Activated gamma-delta T cell treated with anti-CD3 and anti-CD28 coated beads, Interleukin-2, amount 50 U/mL, for 16 hours (primary cell): ENCODE results near the gene ZNF563.

Source experiments
- DNase-seq: peaks from one replicate; pipeline ENCODE4 v3.0.0-alpha.2; 2020; ENCODE audit warnings: low read depth

The ZNF563 gene

DNA sequence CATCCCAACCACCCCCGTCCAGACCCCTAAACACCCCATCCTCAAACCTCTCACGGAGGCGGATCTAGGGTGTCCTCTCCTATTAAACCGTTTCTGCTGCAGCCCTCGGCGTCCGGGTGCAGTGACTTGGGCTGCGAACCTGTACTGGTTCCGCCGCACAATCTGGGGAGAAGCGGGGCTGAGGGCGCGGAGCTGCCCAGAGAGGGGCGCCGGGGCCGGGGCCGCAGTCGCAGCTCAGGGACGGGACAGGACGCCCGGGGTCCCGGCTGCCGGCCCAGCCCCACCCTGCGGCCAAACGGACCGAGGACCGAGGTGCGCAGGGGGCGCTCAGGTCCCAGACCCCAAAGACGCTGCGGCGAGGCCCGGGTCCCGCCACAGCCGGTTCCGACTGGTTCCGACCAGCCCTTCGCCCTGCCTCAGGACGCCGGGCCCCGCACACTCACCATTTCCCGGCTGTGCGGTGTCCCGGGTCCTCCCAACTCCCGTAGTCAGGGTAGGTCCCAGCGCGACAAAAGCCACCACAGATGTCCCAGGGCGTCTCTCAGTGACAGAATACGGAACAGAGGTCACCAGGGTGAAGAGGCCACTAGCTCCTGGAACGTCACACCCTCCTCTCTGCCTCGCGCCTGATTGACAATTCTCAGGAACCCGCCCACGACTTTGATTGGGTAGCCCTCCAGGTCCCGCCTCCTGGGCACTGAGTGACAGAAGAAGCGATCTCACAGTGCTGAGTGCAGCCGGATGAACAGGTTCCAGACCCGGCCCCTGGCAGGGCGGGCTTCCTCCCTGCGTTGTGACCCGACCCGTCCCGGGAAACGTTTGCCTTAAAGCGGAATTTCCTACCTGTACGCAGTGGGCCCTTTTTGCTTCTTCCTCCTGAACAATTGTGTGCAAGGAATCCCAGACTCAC is 38.9 kb downstream of the ZNF563 start, which contains the start of gene ZNF44:
Gene ZNF44, minus strand, starts transcription at position 635 of the 910 bp plus-strand sequence. Its CDS starts 189 bp downstream, at position 446.
- peak; percentile 93 for DNase-seq

DNA sequence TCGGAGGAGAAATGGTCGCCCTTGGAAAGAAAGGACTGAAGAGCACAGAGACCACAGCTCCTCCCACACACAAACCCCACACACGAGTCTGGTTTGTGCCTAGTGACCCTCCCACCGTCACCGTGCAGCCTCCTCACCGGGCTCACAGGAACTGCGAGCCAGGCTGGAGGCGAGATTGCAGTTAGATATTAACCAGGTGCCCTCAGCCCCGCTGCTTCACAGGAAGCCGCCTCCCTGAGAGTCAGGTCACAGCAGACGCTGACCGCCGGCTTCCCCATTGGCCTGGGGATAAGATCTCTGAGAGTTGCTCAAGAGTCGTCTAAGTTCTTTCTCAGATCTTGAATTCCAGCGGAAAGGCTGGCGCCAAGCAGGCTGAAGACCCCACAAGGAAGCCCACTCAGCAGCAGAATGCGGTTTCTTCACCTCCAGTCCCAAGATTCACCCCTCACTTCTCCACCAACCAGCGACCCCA is 39.6 kb downstream of the ZNF563 start:
- peak; percentile 25 for DNase-seq

DNA sequence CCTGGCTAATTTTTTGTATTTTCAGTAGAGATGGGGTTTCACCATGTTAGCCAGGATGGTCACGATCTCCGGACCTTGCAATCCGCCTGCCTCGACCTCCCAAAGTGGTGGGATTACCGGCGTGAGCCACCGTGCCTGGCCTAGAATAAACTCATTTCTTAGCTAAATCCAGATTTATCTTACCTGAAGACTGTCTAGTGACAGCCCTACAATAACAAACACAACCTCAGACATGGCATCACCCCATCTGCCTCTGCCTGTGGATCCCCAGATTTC is 43.7 kb downstream of the ZNF563 start:
- DNase-seq, result no peak

DNA sequence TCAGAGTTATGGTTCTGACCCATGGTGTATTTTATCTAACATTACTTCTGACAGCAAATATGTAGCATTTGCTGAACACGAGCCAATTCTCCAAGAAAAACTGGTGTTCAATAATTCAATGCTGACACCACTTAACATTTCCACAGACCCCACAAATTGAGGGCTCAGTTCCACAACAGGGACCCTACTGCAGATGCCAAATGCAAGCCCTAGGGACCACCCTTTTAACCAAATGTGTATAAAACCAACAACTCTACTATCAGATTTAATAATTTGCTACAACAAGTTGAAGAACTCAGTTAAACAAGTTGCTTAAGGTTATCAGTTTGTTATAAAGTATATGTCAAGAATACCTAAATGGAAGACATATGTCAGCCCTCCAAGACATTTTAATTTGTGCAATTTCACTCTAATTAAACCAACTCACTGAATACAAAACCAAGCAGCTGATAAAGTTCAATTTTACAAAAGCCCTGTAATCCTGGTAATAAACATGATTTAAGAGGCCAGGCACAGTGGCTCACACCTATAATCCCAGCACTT is 45.4 kb downstream of the ZNF563 start:
- no peak for DNase-seq

DNA sequence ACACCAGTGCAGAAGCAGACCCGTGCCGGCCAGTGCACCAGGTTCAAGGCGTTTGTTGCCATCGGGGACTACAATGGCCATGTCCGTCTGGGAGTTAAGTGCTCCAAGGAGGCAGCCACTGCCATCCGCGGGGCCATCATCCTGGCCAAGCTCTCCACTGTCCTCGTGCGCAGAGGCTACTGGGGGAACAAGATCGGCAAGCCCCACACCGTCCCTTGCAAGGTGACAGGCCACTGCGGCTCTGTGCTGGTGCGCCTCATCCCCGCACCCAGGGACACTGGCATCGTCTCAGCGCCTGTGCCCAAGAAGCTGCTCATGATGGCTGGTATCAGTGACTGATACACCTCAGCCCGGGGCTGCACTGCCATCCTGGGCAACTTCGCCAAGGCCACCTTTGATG is 48.8 kb downstream of the ZNF563 start:
- no peak for DNase-seq

DNA sequence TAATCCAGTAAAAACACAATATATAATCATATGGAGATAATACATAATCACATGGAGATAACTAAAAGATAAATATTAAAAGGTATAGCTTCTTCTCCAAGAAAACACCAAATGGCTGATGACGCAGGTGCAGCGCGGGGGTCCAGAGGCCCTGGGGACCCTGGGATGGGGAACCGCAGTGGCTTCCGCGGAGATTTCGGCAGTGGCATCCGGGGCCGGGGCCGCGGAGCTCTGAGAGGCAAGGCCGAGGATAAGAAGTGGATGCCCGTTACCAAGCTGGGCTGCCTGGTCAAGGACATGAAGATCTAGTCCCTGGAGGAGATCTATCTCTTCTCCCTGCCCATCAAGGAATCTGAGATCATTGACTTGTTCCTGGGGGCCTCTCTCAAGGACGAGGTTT is 49.2 kb downstream of the ZNF563 start:
- DNase-seq, result no peak

DNA sequence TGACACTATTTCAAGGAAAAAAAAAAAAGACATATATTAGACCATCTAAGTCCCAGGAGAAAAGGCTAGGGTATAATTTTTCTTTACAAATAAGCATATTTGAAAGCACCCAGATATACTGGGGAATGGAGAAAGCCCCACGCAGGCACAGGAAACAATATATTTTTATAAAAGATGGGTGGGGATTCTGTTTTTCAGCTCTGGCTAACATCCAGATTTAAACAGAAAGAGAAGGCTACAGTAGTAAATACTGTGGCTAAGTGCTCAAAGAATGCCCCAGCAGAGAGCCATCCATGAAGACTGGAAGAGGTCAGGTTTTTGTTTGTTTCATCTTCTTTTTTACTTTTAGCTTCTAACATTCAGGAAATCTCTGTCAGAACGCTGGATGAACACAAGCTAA is 54.7 kb downstream of the ZNF563 start:
- no peak for DNase-seq

DNA sequence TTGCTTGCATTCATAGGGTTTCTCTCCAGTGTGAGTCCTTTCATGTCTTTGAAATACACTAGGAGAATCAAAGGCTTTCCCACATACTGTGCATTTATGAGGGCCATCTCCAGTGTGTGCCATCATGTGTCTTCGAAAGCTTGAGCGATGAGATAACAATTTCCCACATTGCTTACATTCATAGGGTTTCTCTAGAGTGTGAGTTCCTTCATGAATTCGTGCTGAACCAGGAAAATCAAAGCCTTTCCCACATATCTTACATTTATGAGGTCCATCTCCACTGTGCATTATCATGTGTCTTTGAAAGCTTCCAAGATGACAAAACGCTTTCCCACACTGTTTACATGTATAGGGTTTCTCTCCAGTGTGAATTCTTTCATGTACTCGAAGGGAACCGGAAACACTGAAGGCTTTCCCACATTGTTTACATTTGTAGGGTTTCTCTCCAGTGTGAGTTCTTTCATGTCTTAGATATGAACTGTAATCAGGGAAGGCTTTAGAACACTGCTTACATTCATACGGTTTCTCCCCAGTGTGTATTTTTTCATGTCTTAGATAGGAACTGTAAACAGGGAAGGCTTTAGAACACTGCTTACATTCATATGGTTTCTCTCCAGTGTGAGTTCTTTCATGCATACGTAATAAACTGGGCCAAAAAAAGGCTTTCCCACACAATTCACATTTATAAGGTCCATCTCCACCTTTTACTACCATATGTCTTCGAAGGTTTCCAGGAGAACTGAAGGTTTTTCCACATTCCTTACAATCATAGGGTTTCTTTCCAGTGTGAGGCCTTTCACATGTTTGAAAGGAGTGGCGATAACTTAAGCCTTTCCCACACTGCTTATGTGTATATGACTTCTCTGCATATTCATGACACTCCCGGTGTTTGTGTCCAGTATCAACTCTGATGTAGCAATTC is 60.2 kb downstream of the ZNF563 start:
- DNase-seq, result no peak

DNA sequence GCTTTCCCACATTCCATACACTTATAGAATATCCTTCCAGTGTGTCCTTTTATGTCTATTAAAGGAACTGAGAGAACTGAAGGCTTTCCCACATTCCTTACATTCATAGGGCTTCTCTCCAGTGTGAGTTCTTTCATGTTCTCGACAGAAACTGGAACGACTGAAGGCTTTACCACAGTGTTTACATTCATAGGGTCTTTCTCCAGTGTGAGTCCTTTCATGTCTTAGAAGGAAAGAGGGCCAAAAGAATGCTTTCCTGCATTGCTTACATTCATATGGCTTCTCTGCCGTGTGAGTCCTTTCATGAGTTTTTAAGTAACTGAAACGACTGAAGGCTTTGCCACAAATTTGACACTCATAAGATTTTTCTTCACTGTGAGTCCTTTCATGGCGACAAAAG is 61.0 kb downstream of the ZNF563 start:
- no peak for DNase-seq

DNA sequence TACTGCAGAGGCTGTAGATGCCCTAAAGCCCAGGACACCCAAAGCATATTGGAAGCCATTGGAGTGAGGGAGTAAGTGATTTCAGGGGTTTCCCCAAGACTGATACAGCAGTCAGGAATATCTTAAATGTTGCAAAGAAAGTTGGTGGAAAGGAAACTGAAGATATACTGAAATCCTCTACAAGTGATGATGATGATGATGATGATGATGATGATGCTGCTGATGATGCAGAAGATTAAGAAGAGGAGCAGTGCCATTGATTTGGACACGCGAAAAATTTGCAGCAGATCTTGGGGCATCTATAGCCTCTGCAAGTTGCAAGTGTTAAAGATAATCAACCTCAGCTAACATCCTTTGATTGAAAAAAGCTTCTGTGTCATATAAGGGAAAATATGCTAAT is 62.6 kb downstream of the ZNF563 start:
- DNase-seq, result no peak
